Stimulated activated memory B cell treated with anti-CD40 and anti-IgM and Interleukin-4, amounts not matched to agents 10 μg/mL and 1 μg/mL and 100 μg/mL, for 72 hours (primary cell): Measurements from ENCODE around the gene TGM4.
A peak's percentile ranks its signal among the peaks of the same experiment; 100 is the strongest.
"Not testable (repeated sequence)": the region's sequence is repeated elsewhere in the genome, so short reads cannot be mapped to it uniquely, and the experiment has no call there.

Source experiments
- ATAC-seq: fragments of 150-1000 bp; cut with Tn5 transposase; 2 replicates; pipeline ENCODE4 v1.10.0; 2021
- H3K27ac Mint-ChIP-seq: one replicate; pipeline ENCODE4 v1.8.0; 2022; ENCODE audit warnings: mild to moderate bottlenecking, mixed read lengths
- H3K27me3 Mint-ChIP-seq: one replicate; pipeline ENCODE4 v1.8.0; 2022; ENCODE audit warnings: mixed read lengths
- H3K36me3 Mint-ChIP-seq: one replicate; pipeline ENCODE4 v1.8.0; 2022; ENCODE audit warnings: mixed read lengths
- H3K4me1 Mint-ChIP-seq: one replicate; pipeline ENCODE4 v1.8.0; 2022; ENCODE audit warnings: mixed read lengths
- H3K4me3 Mint-ChIP-seq: one replicate; pipeline ENCODE4 v1.8.0; 2022; ENCODE audit warnings: mild to moderate bottlenecking, moderate library complexity, mixed read lengths
- H3K9me3 Mint-ChIP-seq: one replicate; pipeline ENCODE4 v1.8.0; 2022; ENCODE audit warnings: mixed read lengths

TGM4 gene

DNA sequence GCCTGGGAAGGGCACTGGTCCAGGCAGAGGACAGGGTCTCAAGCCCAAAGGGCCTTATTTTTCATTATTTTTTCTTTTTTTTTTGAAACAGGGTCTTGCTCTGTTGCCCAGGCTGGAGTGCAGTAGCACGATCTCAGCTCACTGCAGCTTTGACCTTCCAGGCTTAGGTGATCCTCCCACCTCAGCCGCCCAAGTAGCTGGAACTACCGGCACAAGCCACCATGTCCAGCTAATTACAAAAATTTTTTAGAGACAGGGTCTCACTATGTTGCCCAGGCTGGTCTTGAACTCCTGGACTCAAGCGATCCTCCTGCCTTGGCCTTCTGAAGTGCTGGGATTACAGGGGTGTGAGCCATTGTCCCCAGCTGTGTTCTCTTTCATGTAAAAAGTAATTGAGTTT is 75.4 kb downstream of the TGM4 start:
- not testable (repeated sequence) for H3K27me3 Mint-ChIP-seq, H3K9me3 Mint-ChIP-seq, H3K27ac Mint-ChIP-seq, H3K4me3 Mint-ChIP-seq, ATAC-seq
- H3K36me3 Mint-ChIP-seq, result peaks cover 40% of the 10 kb centered on the region
- peaks cover 27% of the 10 kb centered on the region for H3K4me1 Mint-ChIP-seq

DNA sequence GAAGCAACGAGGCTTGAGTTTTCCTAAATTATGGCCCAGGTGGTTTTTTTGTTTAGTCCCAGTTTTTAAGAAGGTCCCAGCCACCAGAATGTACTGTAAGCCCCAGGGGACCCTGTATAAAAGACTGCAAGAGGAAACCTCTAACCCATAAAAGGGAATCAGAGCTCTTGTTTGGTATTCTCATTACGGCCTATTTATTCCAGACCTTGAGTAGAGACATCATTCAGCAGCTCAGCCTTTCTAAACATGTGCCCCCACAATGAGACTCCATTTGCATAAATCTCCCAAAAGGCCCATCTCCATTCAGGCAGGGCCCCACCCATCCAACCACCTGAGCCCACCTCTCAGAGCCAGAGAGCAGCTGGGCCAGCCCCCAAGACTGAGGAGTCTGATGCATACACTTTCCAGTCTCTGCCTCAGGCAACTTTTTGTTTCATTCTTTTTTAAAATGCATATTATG is 75.9 kb downstream of the TGM4 start:
- ATAC-seq, result no peak
- Mint-ChIP-seq H3K36me3 (peaks cover 35% of the 10 kb centered on the region), H3K27ac (no peak overlapping the region)

DNA sequence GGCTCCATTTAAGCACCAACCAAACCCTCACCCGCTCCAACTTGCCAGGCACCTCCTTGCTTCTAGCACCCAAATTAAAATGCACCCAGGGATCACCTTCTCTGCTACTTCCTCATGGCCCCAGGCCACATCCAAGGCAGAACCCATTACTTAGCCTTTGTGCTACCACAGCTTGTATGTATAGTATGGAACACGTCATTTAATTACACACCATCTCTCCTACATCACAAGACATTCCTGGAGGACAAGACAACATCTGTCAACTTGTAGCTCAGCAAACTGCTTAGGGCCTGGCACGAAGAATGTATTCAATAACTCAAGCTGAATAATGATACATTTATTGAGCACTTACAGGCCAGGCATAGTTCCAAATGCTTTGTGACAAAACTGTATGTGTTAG is 78.3 kb downstream of the TGM4 start:
- no peak overlapping the region for H3K27ac Mint-ChIP-seq
- H3K27me3 Mint-ChIP-seq, result no peaks in the 10 kb centered on the region
- peaks cover 32% of the 10 kb centered on the region for H3K36me3 Mint-ChIP-seq
- no peaks in the 10 kb centered on the region for H3K9me3 Mint-ChIP-seq
- no peak for ATAC-seq
- peaks cover 51% of the 10 kb centered on the region for H3K4me1 Mint-ChIP-seq
- H3K4me3 Mint-ChIP-seq, result no peak overlapping the region

More for the DNA sequence above, 75.9 kb downstream of the TGM4 start:
- Mint-ChIP-seq H3K9me3 (no peaks in the 10 kb centered on the region), H3K4me1 (peaks cover 32% of the 10 kb centered on the region), H3K27me3 (no peaks in the 10 kb centered on the region), H3K4me3 (no peak overlapping the region)

DNA sequence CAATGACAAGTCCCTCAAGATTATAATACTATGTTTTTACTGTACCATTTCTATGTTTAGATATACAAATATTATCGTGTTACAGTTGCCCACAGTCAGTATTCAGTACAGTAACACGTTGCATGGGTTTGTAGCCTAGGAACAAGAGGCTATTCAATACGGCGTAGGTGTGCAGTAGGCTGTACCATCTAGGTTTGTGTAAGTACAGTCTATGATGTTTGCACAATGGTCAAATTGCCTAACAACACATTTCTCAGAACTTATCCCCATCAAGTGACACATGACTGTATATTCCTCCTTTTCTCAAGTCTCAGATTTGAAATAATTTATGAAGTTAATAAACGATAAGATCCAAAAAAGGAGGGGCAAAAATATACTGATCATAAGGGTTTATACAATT is 79.9 kb downstream of the TGM4 start:
- H3K9me3 Mint-ChIP-seq, result no peaks in the 10 kb centered on the region
- H3K36me3 Mint-ChIP-seq, result peaks cover 37% of the 10 kb centered on the region
- no peak overlapping the region for H3K4me3 Mint-ChIP-seq
- peaks cover 52% of the 10 kb centered on the region for H3K4me1 Mint-ChIP-seq
- H3K27ac Mint-ChIP-seq, result no peak overlapping the region
- no peaks in the 10 kb centered on the region for H3K27me3 Mint-ChIP-seq
- no peak for ATAC-seq

DNA sequence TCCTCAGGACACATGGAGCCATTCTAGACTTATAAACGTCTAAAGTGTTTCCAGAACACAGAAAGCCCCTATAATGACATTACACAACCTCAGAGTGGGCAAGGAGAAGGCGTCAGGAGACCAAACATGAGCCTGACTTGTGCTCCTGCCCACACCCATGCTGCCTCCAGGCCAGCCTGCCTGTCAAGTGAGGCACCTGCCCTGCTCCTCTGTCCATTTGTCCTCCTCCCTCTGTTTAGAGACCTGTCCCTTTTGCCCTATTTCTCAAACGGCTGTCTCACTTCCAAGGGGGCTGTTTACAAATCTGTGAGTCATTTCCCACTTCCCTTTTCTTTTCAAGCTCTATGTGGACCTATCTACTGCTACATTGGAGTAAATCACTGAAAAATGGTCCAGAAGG is 80.6 kb downstream of the TGM4 start:
- Mint-ChIP-seq H3K27me3 (no peaks in the 10 kb centered on the region), H3K4me3 (no peak overlapping the region), H3K9me3 (no peaks in the 10 kb centered on the region), H3K27ac (no peak overlapping the region), H3K4me1 (peaks cover 52% of the 10 kb centered on the region), H3K36me3 (peaks cover 37% of the 10 kb centered on the region)
- ATAC-seq, result peak; percentile 83

DNA sequence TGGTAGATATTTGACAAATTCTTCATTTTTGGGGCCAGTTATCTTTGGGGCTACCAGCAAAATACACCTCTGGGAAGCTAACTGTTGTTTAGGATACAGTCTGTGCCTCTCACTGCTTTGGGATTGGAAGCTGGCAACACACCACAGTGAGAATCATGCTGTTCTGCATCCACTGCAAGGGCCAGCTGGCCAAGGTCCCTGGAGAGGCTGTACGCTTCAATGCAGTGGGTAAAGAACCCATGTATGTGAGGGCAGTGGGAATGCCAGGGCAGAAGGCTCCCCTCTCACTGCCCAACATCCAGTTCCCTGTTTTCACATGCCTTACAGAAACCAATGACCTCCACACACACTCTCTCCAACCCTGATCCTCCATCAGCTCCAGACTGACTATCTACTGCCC is 81.5 kb downstream of the TGM4 start:
- Mint-ChIP-seq H3K4me1 (peaks cover 47% of the 10 kb centered on the region), H3K4me3 (no peak overlapping the region), H3K27me3 (no peaks in the 10 kb centered on the region), H3K9me3 (no peaks in the 10 kb centered on the region), H3K36me3 (peaks cover 37% of the 10 kb centered on the region), H3K27ac (no peak overlapping the region)
- no peak for ATAC-seq

DNA sequence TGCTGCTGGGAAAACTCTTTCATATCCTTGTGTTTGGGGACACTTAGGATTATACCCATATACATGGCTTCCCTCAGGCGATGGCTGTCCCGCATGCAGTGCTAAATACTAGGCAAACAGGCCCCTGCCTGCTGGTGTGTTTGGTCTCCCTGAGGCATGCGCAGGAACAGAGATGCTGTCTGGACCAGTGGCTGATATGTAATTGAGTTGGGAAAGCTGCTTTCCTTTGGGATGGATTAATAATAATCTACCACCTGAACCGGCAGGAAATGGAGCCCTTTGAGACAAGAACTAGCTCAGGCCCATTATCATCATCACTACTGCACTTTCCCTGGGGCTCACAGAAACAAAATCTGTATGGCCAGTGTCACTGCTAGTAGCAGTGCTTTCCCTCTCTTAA is 83.6 kb downstream of the TGM4 start:
- ATAC-seq, result no peak
- Mint-ChIP-seq H3K4me3 (no peak overlapping the region), H3K4me1 (peaks cover 40% of the 10 kb centered on the region), H3K36me3 (peaks cover 30% of the 10 kb centered on the region), H3K9me3 (no peaks in the 10 kb centered on the region), H3K27ac (no peak overlapping the region), H3K27me3 (no peaks in the 10 kb centered on the region)

DNA sequence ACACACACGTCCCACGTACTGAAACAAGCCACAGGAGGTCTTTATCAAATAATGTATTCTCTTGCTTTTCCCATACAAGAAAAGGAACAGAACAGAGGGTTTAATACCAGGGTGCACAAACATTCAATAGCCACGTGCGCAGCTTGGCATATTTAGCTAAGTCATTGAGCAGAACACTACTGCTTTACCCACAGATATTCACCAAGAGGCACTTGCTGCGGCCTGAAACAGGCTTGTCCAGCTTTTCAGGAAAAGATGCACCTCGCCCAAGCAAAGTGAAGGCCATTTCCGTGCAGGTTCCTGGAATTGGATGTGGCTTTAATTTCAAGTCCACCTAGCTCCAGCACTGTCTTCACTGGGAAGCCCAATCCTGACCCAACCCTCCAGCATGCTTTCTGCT is 84.0 kb downstream of the TGM4 start:
- Mint-ChIP-seq H3K27ac (no peak overlapping the region), H3K9me3 (no peaks in the 10 kb centered on the region), H3K27me3 (no peaks in the 10 kb centered on the region), H3K4me3 (no peak overlapping the region), H3K36me3 (peaks cover 30% of the 10 kb centered on the region), H3K4me1 (peaks cover 44% of the 10 kb centered on the region)
- no peak for ATAC-seq

DNA sequence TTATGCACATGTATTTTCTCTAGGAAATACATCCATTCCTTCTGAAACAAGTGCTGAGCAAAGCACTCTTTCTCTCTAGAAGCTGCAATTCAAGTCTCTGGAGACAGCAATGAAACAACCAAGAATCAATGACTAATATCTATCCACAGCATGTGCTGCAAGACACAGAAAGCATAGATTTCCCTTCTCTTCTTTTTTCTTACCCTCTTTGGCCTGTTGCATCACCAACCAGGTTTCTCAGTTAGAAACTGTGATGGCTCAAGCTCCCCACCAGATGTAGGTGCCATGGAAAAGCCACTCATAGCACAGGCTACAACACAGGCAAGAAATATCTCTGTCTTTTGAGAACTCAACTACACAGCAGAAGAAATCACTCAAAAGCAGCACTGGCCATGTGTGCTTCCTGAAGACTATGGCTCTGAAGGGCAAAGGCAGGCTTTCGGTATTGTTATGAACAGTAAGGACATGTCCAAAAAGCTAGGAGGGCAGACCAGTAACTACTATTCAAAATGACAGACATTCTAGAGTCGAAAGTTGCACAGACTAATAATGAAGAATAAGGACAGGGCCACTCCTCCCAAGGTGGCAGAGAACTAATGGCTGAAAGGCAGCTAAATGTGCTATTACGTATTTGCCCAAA is 86.1 kb downstream of the TGM4 start:
- H3K27me3 Mint-ChIP-seq, result no peaks in the 10 kb centered on the region
- H3K4me3 Mint-ChIP-seq, result no peak overlapping the region
- H3K9me3 Mint-ChIP-seq, result no peaks in the 10 kb centered on the region
- ATAC-seq, result no peak
- peaks cover 37% of the 10 kb centered on the region for H3K36me3 Mint-ChIP-seq
- no peak overlapping the region for H3K27ac Mint-ChIP-seq
- H3K4me1 Mint-ChIP-seq, result peaks cover 51% of the 10 kb centered on the region

DNA sequence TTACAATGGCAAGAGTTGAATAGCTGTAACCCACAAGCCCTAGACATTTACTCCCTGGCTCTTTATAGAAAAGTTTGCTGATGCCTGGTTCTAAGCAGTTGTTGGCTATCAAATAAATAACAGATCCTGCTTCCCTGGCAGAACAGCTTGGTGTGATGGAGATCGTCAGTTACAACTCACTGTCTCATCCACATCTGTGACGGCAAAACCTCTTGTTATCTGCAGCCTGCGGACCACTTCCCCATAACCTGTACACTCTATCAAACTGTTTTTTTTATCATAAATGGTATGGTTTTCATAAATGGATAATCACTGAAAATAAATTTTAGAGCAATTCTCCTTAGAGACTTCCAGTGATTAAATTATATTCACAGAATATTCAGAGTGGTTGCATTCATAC is 87.5 kb downstream of the TGM4 start:
- no peak for ATAC-seq
- no peak overlapping the region for H3K4me3 Mint-ChIP-seq
- H3K36me3 Mint-ChIP-seq, result peaks cover 31% of the 10 kb centered on the region
- H3K27ac Mint-ChIP-seq, result no peak overlapping the region
- no peaks in the 10 kb centered on the region for H3K9me3 Mint-ChIP-seq
- peaks cover 42% of the 10 kb centered on the region for H3K4me1 Mint-ChIP-seq
- H3K27me3 Mint-ChIP-seq, result no peaks in the 10 kb centered on the region

DNA sequence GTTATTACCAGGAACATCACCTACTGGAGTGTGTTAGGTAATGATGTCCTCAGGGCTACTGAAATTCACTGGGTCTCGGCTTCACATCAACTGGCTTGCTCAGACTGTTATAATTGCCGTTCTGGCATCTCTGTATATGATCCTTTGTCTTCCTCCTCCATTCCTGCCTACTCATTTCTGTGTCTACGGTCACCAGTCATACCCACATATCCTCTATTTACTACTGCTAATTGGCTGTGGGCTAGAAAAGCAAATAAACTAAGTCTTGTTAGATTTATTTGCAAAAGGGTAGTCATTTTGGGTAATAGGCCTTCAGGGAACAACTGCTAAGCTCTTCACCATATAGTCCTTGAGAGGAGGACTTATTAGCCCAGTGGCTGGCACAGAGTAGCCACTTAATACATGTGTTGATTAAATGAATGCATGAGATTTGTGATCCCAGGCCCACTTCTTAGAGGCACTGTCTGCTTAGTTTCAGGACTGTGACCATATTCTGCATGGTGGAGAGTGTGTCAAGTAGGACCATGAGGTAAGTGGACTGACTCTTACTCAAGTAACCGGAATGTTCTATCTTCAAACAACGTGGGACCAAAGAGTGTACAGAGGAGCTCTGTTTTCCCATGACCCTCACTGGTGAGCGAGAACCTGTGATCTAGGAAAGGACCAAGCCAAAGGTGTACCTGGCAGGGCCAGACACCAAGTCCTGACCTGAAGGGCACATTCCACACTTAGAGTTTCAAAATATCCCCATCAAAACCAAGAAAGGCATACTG is 88.4 kb downstream of the TGM4 start:
- no peak overlapping the region for H3K4me3 Mint-ChIP-seq
- H3K27ac Mint-ChIP-seq, result no peak overlapping the region
- peaks cover 22% of the 10 kb centered on the region for H3K36me3 Mint-ChIP-seq
- H3K4me1 Mint-ChIP-seq, result peaks cover 42% of the 10 kb centered on the region
- H3K27me3 Mint-ChIP-seq, result no peaks in the 10 kb centered on the region
- no peak for ATAC-seq
- no peaks in the 10 kb centered on the region for H3K9me3 Mint-ChIP-seq

DNA sequence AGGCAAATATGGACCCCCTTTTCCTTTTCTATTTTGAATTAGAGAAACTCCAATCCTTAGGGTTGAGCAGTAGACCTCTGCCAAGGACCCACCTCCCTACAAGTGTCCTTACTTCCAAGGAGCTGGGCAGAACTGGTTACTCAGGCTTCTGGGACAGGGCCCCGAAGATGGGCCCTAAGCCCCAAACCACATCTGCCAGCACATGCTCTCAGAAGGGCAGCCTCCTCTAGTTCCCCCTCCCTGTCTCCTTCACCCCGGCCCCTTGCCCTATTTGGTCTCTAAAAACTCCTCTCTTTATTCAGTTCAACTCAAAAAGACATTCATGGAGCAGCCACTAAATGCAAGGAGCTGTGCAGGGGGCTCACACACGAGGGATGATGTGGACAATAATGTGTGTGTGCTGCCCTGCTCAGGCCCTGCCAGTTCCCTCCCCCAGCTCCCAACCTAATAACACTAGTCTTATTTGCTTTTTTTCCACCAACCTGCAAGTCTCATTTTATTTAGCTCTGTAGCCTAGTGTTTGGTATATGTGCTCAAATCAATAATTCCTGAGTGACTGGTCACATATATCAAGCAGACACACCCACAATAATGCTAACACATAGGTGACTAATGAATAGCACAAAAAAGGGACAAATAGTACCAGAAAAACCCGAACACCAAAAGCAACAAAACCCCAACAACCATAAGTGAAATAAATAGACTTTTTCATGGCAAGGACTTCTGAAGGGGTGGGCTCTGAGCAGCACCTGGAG is 89.3 kb downstream of the TGM4 start:
- no peak overlapping the region for H3K27ac Mint-ChIP-seq
- no peaks in the 10 kb centered on the region for H3K9me3 Mint-ChIP-seq

More for the DNA sequence above, 89.3 kb downstream of the TGM4 start:
- H3K4me3 Mint-ChIP-seq, result no peak overlapping the region
- peaks cover 50% of the 10 kb centered on the region for H3K4me1 Mint-ChIP-seq
- no peak for ATAC-seq
- no peaks in the 10 kb centered on the region for H3K27me3 Mint-ChIP-seq
- H3K36me3 Mint-ChIP-seq, result peaks cover 15% of the 10 kb centered on the region
